H1 (cell line): Measurements from ENCODE around the gene FGFBP3. TPM values are rescaled to one million over a fixed set of nuclear protein-coding genes. Genes with fewer than 3 reads are reported as not detected.

Experiments
- CHD2 ChIP-seq: IDR thresholded peaks from 2 replicates; pipeline ENCODE4 v1.6.1; 2012; ENCODE audit warnings: low read length, improper control_type of control experiment
- KDM1A ChIP-seq: fragments of 200-600, 300-600 bp; sonication (generic); IDR thresholded peaks from 2 replicates; pipeline ENCODE4 v1.7.1; 2016; ENCODE audit warnings: mild to moderate bottlenecking, low read length, borderline replicate concordance
- MAFK ChIP-seq: IDR thresholded peaks from 2 replicates; pipeline ENCODE4 v1.6.1; 2012; ENCODE audit warnings: low read depth, mild to moderate bottlenecking, improper control_type of control experiment, low read length
- NANOG ChIP-seq: IDR thresholded peaks from 2 replicates; pipeline ENCODE4 v1.6.1; 2011; ENCODE audit warnings: low read length, low read depth, mild to moderate bottlenecking, inconsistent platforms; ENCODE audit not compliant: insufficient read depth, poor library complexity, severe bottlenecking
- POLR2AphosphoS5 ChIP-seq: IDR thresholded peaks from 2 replicates; pipeline ENCODE4 v1.6.1; 2011; ENCODE audit warnings: low read depth, low read length
- polyA plus RNA-seq, 7 experiments: library from polyadenylated mRNA; depleted of rRNA in 3 of 7; stranded (reverse) in 5 of 7; unstranded in 2 of 7; fragments of >200 nt in 5 of 7; fragments of 200-250 nt in 2 of 7; gene quantifications; 1 replicate in 5 of 7; 2 replicates in 1 of 7; 4 replicates in 1 of 7; pipeline versions ENCODE4 v1.2.1 to v1.2.3, GENCODE V29; 2011 to 2013; ENCODE audit warnings: missing spikeins in 2 of 7, mixed read lengths in 2 of 7
- total RNA-seq: library from RNA; stranded (reverse); fragmentation: NEBNext Ultra II Directional; extraction: Animal tissue kit (Norgen Biotek cat#: 25700); gene quantifications from 2 replicates; pipeline ENCODE4 v1.2.1, GENCODE V29; 2021
- TF ChIP-seq, protein P1 (sequence below): IDR thresholded peaks from 2 replicates; pipeline ENCODE4 v1.6.1; 2012; ENCODE audit warnings: inconsistent platforms

The FGFBP3 gene
- total and polyA plus RNA-seq, 2 of the 8 experiments (the other 6 are each of a cell fraction or from before 2014, with no cell fraction given): 54.6 to 115 TPM

DNA sequence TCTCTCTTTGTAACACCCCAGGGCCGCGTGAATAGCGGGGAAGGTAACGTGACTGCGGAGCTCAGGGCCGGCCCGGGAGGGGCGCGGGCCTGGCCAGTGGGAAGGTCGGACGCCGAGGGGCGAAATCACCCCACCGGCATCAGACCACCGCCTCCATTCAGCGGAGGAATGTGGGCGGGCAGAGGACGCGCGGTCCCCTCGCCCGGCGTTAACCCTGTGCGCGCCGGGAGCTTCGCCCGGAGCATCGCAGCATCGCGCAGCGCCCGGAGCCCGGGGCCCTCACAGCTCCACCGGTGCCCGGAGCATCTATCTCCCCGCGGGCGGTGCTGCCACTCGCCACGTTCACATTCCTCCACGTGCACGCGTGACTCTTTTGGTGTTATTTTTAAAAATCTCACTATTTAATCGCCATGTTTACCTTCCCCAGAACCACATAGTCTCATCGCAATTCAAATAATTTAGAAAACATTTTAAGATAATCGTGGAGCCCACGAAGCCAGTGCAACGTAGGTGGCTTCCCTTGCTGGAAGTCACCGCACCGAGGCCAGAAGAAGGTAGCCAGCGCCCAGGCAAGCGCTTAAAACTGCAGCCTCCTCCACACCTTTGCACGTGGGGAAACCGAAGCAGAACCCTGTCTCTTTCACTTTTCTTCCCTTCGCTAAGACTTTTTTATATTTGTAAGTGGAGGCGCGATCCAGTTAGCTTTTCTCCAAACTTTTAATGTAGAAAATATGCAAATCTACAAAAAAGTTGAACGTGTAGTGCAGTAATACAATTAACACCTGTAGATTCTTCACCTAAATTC is 21.8 kb downstream of the FGFBP3 start (continued):
- TF ChIP-seq NANOG (no peak), MAFK (no peak), KDM1A (peak; percentile 34; the same call in 1 of the 2 replicates), CHD2 (peak; percentile 44; the same call in 1 of the 2 replicates), POLR2AphosphoS5 (peak; percentile 77)
- TF ChIP-seq, protein P1, sequence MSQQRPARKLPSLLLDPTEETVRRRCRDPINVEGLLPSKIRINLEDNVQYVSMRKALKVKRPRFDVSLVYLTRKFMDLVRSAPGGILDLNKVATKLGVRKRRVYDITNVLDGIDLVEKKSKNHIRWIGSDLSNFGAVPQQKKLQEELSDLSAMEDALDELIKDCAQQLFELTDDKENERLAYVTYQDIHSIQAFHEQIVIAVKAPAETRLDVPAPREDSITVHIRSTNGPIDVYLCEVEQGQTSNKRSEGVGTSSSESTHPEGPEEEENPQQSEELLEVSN: peak; percentile 66
